Endothelial cell of umbilical vein (primary cell): ENCODE results near the gene CACNA2D3. TPM values are rescaled to one million over a fixed set of nuclear protein-coding genes. Genes with fewer than 3 reads are reported as not detected.

Experiments
- BruUV-seq: library from RNA; stranded (reverse); fragments of 400-500 nt; replicated peaks from 2 replicates; lab custom pipeline; 2021; lab: Mats Ljungman, UMichigan
- CTCF ChIA-PET: fragments of 300-600, 350-600 bp; sonication (Branson Sonifier 250); formaldehyde crosslinking; loops from one replicate; lab custom pipeline; 2021; ENCODE audit warnings: antibody characterized with exemption, inconsistent platforms; lab: Charles Lee
- POLR2A ChIA-PET: fragments of 300-600, 350-600 bp; sonication (Branson Sonifier 250); formaldehyde crosslinking; loops from one replicate; lab custom pipeline; 2021; ENCODE audit warnings: antibody characterized with exemption, inconsistent platforms; lab: Charles Lee
- DNase-seq: peaks from one replicate; pipeline ENCODE4 v3.0.0-alpha.2; 2011; ENCODE audit warnings: low read depth, low spot score
- FAIRE-seq: peaks from 2 replicates; lab custom pipeline; 2011; peaks lifted over from hg19 to GRCh38; lab: Jason Lieb, UNC
- H2AFZ ChIP-seq: 2 replicates; pipeline ENCODE4 v1.6.0; 2012; ENCODE audit warnings: low read depth, low read length, control low read depth, inconsistent platforms
- H3K27ac ChIP-seq: 2 replicates; pipeline ENCODE4 v1.5.1; 2011; ENCODE audit warnings: low read depth, mild to moderate bottlenecking, control low read depth, low read length, moderate library complexity; ENCODE audit not compliant: insufficient read depth
- H3K27me3 ChIP-seq, 2 experiments: 2 replicates each; pipeline versions ENCODE4 v1.6.0 to v1.6.1; 2011; ENCODE audit warnings: low read length in 2 of 2, mixed read lengths in 1 of 2; ENCODE audit not compliant: control insufficient read depth in 2 of 2, insufficient read depth in 2 of 2
- H3K36me3 ChIP-seq, 2 experiments: 2 replicates in 1 of 2; 3 replicates in 1 of 2; pipeline ENCODE4 v1.5.1; 2011; ENCODE audit warnings: low read length in 2 of 2, mild to moderate bottlenecking in 1 of 2, moderate library complexity in 1 of 2; ENCODE audit not compliant: control insufficient read depth in 2 of 2, insufficient read depth in 2 of 2; ENCODE audit errors: extremely low read depth in 1 of 2
- H3K4me1 ChIP-seq: 3 replicates; pipeline ENCODE4 v1.5.1; 2011; ENCODE audit warnings: mild to moderate bottlenecking, low read length; ENCODE audit not compliant: control insufficient read depth, insufficient read depth; ENCODE audit errors: extremely low read depth
- H3K4me2 ChIP-seq: 2 replicates; pipeline ENCODE4 v1.6.1; 2011; ENCODE audit warnings: low read length, control low read depth, mixed read lengths; ENCODE audit not compliant: insufficient read depth
- H3K4me3 ChIP-seq, 3 experiments: fragments of 200-600 bp in 1 of 3; sonication (generic), shearing (Covaris generic) in 1 of 3; replicated peaks in 1 of 3; 2 replicates each; pipeline ENCODE4 v1.5.1; 2011 to 2016; ENCODE audit warnings: control low read depth in 3 of 3, low read length in 3 of 3, mild to moderate bottlenecking in 2 of 3, inconsistent platforms in 1 of 3, low read depth in 1 of 3, moderate library complexity in 1 of 3; ENCODE audit not compliant: insufficient read depth in 1 of 3
- H3K79me2 ChIP-seq: 2 replicates; pipeline ENCODE4 v1.6.0; 2012; ENCODE audit warnings: low read length, inconsistent platforms; ENCODE audit not compliant: control insufficient read depth, insufficient read depth
- H3K9ac ChIP-seq: replicated peaks from 2 replicates; pipeline ENCODE3; 2011; ENCODE audit warnings: low read length, control low read depth; ENCODE audit not compliant: insufficient read depth; ENCODE audit errors: extremely low read depth
- H3K9me1 ChIP-seq: replicated peaks from 3 replicates; pipeline ENCODE4 v1.6.0; 2011; ENCODE audit warnings: mild to moderate bottlenecking, low read length; ENCODE audit not compliant: control insufficient read depth, insufficient read depth; ENCODE audit errors: extremely low read depth
- H3K9me3 ChIP-seq: replicated peaks from 2 replicates; pipeline ENCODE4 v1.5.1; 2012; ENCODE audit warnings: low read length, inconsistent platforms; ENCODE audit not compliant: control insufficient read depth, insufficient read depth
- H4K20me1 ChIP-seq: replicated peaks from 2 replicates; pipeline ENCODE3; 2011; ENCODE audit warnings: mild to moderate bottlenecking, low read length; ENCODE audit not compliant: control insufficient read depth, insufficient read depth; ENCODE audit errors: extremely low read depth
- EZH2 ChIP-seq: IDR thresholded peaks from 2 replicates; pipeline ENCODE4 v1.6.1; 2012; ENCODE audit warnings: borderline replicate concordance, low read depth, mild to moderate bottlenecking, moderate library complexity, low read length, inconsistent platforms; ENCODE audit not compliant: severe bottlenecking
- FOS ChIP-seq: IDR thresholded peaks from 2 replicates; pipeline ENCODE4 v1.6.1; 2011; ENCODE audit warnings: mild to moderate bottlenecking, low read length, moderate library complexity, borderline replicate concordance; ENCODE audit not compliant: insufficient read depth
- GATA2 ChIP-seq: IDR thresholded peaks from 2 replicates; pipeline ENCODE4 v1.7.0; 2011; ENCODE audit warnings: low read depth, mild to moderate bottlenecking, moderate library complexity, mixed read lengths, low read length; ENCODE audit not compliant: insufficient read length, insufficient read depth
- JUN ChIP-seq: IDR thresholded peaks from 2 replicates; pipeline ENCODE4 v1.6.1; 2011; ENCODE audit warnings: borderline replicate concordance, low read depth; ENCODE audit not compliant: insufficient read length, insufficient read depth
- MYC ChIP-seq: IDR thresholded peaks from one replicate; pipeline ENCODE4 v1.6.1; 2011; ENCODE audit warnings: mild to moderate bottlenecking, low read depth, low read length
- POLR2A ChIP-seq: IDR thresholded peaks from 2 replicates; pipeline ENCODE4 v1.6.1; 2012; ENCODE audit warnings: low read depth, mild to moderate bottlenecking, control low read depth, low read length
- POLR2AphosphoS5 ChIP-seq: IDR thresholded peaks from 2 replicates; pipeline ENCODE4 v1.6.1; 2012; ENCODE audit warnings: low read depth, mild to moderate bottlenecking, control low read depth, low read length, moderate library complexity; ENCODE audit not compliant: insufficient read depth
- dilution Hi-C: fragments of 300-500 bp; cut with MboI; formaldehyde crosslinking; loops from one replicate; pipeline ENCODE4 v1.15.0; 2019; ENCODE audit warnings: low sequenced_read_pairs; ENCODE audit not compliant: extremely low pct_ligation_motif_present
- intact Hi-C: fragments of 100-400 bp; cut with micrococcal nuclease; formaldehyde crosslinking; loops from one replicate; pipeline ENCODE4 v1.10.0; 2022
- polyA plus RNA-seq, 4 experiments: library from polyadenylated mRNA; depleted of rRNA in 3 of 4; stranded (reverse) in 3 of 4; unstranded in 1 of 4; fragments of >200 nt; gene quantifications; 2 replicates each; pipeline versions ENCODE4 v1.2.1 to v1.2.3, GENCODE V29; 2011 to 2012; ENCODE audit warnings: missing spikeins in 1 of 4
- total RNA-seq: library from RNA; stranded (reverse); gene quantifications from 2 replicates; pipeline ENCODE4 v1.2.3, GENCODE V29; 2021
- TF ChIP-seq, protein P1 (sequence below), 2 donors: IDR thresholded peaks; 1 replicate in 1 of 2; 2 replicates in 1 of 2; pipeline ENCODE4 v1.5.1; 2011; ENCODE audit warnings: low read length in 2 of 2, mild to moderate bottlenecking in 2 of 2, moderate library complexity in 2 of 2, control low read depth in 1 of 2, inconsistent platforms in 1 of 2, low read depth in 1 of 2; ENCODE audit not compliant: insufficient read depth in 1 of 2; ENCODE audit errors: extremely low read depth in 1 of 2
- TF ChIP-seq, protein P2 (sequence below): IDR thresholded peaks from 2 replicates; pipeline ENCODE4 v1.6.1; 2011; ENCODE audit not compliant: insufficient read depth, insufficient read length

Gene CACNA2D3
- total and polyA plus RNA-seq, 2 donors (not counting 3 experiments of a cell fraction or from before 2014, with no cell fraction given): not detected

DNA sequence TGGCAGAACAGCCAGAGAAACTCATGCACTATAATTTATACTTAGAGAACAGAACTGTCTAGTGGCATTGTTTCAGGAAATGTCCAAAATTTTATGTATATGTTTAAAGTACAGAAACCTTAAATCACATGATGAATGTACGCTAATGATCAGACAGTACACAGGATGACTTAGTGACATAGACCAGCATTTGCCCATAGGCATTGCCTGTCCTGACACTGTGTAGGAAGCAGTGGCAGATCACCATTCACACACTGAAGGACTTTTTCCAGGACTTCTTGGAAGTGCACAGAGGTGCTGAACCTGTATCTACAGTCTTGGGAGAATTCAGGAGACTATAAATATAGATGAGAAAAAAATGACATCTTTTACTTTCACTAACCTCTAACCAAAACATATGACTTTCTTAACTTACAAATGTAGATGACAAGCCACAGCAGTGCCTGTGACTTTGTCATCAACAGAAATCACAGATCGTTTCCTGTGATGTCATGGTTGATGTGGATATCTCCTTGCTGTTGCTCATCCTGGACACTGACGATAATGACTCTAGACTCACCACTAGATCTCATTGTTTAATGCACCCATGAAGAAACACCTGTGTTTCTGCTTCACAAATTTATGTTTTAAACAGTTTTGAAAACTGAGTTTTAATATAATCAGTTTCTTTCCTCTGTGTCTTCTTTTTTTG, 183.2 kb downstream of the CACNA2D3 start:
- Histone ChIP-seq H3K4me2 (no peak overlapping the region), H2AFZ (no peak overlapping the region), H3K79me2 (no peaks in the 10 kb centered on the region), H3K4me1 (no peaks in the 10 kb centered on the region), H4K20me1 (no peaks in the 10 kb centered on the region), H3K4me3 (no peak overlapping the region), H3K27ac (no peak overlapping the region), H3K9ac (no peak overlapping the region), H3K27me3 (no peaks in the 10 kb centered on the region), H3K36me3 (no peaks in the 10 kb centered on the region), H3K9me1 (no peaks in the 10 kb centered on the region), H3K9me3 (peaks cover 3% of the 10 kb centered on the region)
- POLR2A ChIA-PET: no interaction called here
- dilution Hi-C loops: no loop called here
- TF ChIP-seq, protein P1, sequence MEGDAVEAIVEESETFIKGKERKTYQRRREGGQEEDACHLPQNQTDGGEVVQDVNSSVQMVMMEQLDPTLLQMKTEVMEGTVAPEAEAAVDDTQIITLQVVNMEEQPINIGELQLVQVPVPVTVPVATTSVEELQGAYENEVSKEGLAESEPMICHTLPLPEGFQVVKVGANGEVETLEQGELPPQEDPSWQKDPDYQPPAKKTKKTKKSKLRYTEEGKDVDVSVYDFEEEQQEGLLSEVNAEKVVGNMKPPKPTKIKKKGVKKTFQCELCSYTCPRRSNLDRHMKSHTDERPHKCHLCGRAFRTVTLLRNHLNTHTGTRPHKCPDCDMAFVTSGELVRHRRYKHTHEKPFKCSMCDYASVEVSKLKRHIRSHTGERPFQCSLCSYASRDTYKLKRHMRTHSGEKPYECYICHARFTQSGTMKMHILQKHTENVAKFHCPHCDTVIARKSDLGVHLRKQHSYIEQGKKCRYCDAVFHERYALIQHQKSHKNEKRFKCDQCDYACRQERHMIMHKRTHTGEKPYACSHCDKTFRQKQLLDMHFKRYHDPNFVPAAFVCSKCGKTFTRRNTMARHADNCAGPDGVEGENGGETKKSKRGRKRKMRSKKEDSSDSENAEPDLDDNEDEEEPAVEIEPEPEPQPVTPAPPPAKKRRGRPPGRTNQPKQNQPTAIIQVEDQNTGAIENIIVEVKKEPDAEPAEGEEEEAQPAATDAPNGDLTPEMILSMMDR (IDR thresholded peaks at IDR 0.05; ENCODE audit: extremely low read depth in 1 of 2, insufficient read depth in 1 of 2, low read depth in 1 of 2, low read length in 2 of 2): no peak
- TF ChIP-seq POLR2AphosphoS5: no peak
- TF ChIP-seq MYC: no peak
- TF ChIP-seq POLR2A: no peak
- TF ChIP-seq EZH2: no peak
- TF ChIP-seq JUN: no peak
- no peak for TF ChIP-seq GATA2
- no peak for TF ChIP-seq FOS
- TF ChIP-seq, protein P2, sequence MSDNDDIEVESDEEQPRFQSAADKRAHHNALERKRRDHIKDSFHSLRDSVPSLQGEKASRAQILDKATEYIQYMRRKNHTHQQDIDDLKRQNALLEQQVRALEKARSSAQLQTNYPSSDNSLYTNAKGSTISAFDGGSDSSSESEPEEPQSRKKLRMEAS: no peak
- no peak for DNase-seq
- intact Hi-C loops: no loop called here
- no TSS peak for BruUV-seq
- no peak for FAIRE-seq
- CTCF ChIA-PET: no interaction called here
